Subcutaneous adipose tissue (tissue), 4 donors: Measurements from ENCODE around the gene ARL8A. TPM values are rescaled to one million over a fixed set of nuclear protein-coding genes. Genes with fewer than 3 reads are reported as not detected.

Experiments used
- CTCF ChIP-seq: fragments of 450-650 bp; IDR thresholded peaks from one replicate; pipeline ENCODE4 v1.5.1; 2016; ENCODE audit warnings: low read depth, mild to moderate bottlenecking, control low read depth, antibody characterized with exemption, moderate library complexity
- total RNA-seq, 4 donors: library from RNA; depleted of rRNA; stranded (reverse); fragments of >200 nt; gene quantifications; one replicate each; pipeline ENCODE4 v1.1.0, GENCODE V29; 2016

The ARL8A gene
- total RNA-seq, 4 donors from 2014 or later, result 28.5 to 52.0 (median 38.4) TPM

- no peak for TF ChIP-seq CTCF
Observed at GRCh38 chr1:202167708-202168415, 23.3 kb upstream of the ARL8A start.

- TF ChIP-seq CTCF, result no peak
Observed at GRCh38 chr1:202165942-202166843, 21.7 kb upstream of the ARL8A start.

- TF ChIP-seq CTCF, result no peak
Observed at GRCh38 chr1:202165267-202165941, 20.9 kb upstream of the ARL8A start.

GRCh38 chr1:202164271-202165037 lies 19.9 kb upstream of the ARL8A start:
- TF ChIP-seq CTCF, result no peak

- no peak for TF ChIP-seq CTCF
Observed at GRCh38 chr1:202163281-202164270, 19.0 kb upstream of the ARL8A start.
